ENCODE measurements around the gene COL4A6. TPM values are rescaled to one million over a fixed set of nuclear protein-coding genes. Genes with fewer than 3 reads are reported as not detected.

The COL4A6 gene
- total RNA-seq, 1 donor from 2014 or later, result 1.8 TPM

GRCh38 chrX:108132034-108132433 is 306.2 kb downstream of the COL4A6 start:
- H3K27ac ChIP-seq, result no peak overlapping the region
- intact Hi-C loops (cut with DNase I), result no loop called here

GRCh38 chrX:108131471-108131870 is 306.8 kb downstream of the COL4A6 start:
- no peaks in the 10 kb centered on the region for H3K27me3 ChIP-seq
- ATAC-seq, result no peak

More at GRCh38 chrX:108132034-108132433, 306.2 kb downstream of the COL4A6 start:
- no peak for ATAC-seq
- H3K4me1 ChIP-seq, result no peaks in the 10 kb centered on the region
- DNase-seq, result no peak
- no peaks in the 10 kb centered on the region for H3K9me3 ChIP-seq
- no peaks in the 10 kb centered on the region for H3K36me3 ChIP-seq
- TF ChIP-seq CTCF (IDR thresholded peaks at IDR 0.05), result no peak
- H3K4me3 ChIP-seq, result no peak overlapping the region
- H3K27me3 ChIP-seq, result no peaks in the 10 kb centered on the region

GRCh38 chrX:108130889-108131288 is 307.3 kb downstream of the COL4A6 start:
- Histone ChIP-seq H3K27ac (no peak overlapping the region), H3K27me3 (no peaks in the 10 kb centered on the region), H3K4me1 (no peaks in the 10 kb centered on the region), H3K4me3 (no peak overlapping the region), H3K36me3 (no peaks in the 10 kb centered on the region), H3K9me3 (no peaks in the 10 kb centered on the region)
- intact Hi-C loops (cut with DNase I), result no loop called here
- no peak for ATAC-seq
- DNase-seq, result no peak
- TF ChIP-seq CTCF (IDR thresholded peaks at IDR 0.05), result no peak

More at GRCh38 chrX:108131471-108131870, 306.8 kb downstream of the COL4A6 start:
- no peak for DNase-seq
- Histone ChIP-seq H3K4me3 (no peak overlapping the region), H3K9me3 (no peaks in the 10 kb centered on the region), H3K4me1 (no peaks in the 10 kb centered on the region), H3K27ac (no peak overlapping the region), H3K36me3 (no peaks in the 10 kb centered on the region)
- no peak for TF ChIP-seq CTCF (IDR thresholded peaks at IDR 0.05)
- intact Hi-C loops (cut with DNase I), result no loop called here

DNA sequence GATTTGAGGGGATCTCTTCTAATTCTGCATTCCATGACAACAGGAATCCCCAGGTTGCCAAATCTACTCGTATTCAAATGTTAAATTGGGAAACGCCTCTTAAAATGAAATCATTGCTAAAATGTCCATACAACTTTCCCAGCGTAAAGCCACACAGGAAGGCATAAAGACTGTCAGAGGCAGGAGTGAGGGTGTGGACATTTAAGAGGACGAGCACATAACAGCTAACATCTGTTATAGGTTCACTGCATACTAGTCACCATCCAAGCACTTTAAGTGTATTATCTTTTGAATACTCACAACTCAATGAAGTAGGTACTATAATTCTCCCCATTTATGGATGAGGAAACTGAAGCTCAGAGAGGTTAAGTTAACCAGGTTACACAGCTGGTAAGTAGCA is 311.1 kb downstream of the COL4A6 start:
- no peak for DNase-seq
- TF ChIP-seq CTCF (IDR thresholded peaks at IDR 0.05), result no peak
- intact Hi-C loops (cut with DNase I), result no loop called here

GRCh38 chrX:108126661-108127060 is 311.6 kb downstream of the COL4A6 start:
- no peak for TF ChIP-seq CTCF (IDR thresholded peaks at IDR 0.05)
- DNase-seq (no peak), ATAC-seq (no peak)
- Histone ChIP-seq H3K27me3 (no peaks in the 10 kb centered on the region), H3K36me3 (no peaks in the 10 kb centered on the region), H3K27ac (no peak overlapping the region), H3K4me3 (no peak overlapping the region), H3K4me1 (no peaks in the 10 kb centered on the region), H3K9me3 (no peaks in the 10 kb centered on the region)
- intact Hi-C loops (cut with DNase I), result no loop called here

More for the DNA sequence above, 311.1 kb downstream of the COL4A6 start:
- no peak for ATAC-seq
- Histone ChIP-seq H3K36me3 (no peaks in the 10 kb centered on the region), H3K27ac (no peak overlapping the region), H3K4me3 (no peak overlapping the region), H3K27me3 (no peaks in the 10 kb centered on the region), H3K4me1 (no peaks in the 10 kb centered on the region), H3K9me3 (no peaks in the 10 kb centered on the region)

Data from upper lobe of right lung (tissue), 1 donor.